GM21528 (cell line): ENCODE data around the gene LRRC32.

Experiments used
- ATAC-seq: cut with Tn5 transposase; IDR thresholded peaks from one replicate; pipeline ENCODE4 v1.9.1; 2021; ENCODE audit warnings: mild to moderate bottlenecking, moderate library complexity; ENCODE audit not compliant: unreplicated experiment, low FRiP score

Gene LRRC32

GRCh38 chr11:76670485-76671236 is at the start of gene LRRC32:
Gene LRRC32 (minus strand): TSS chr11:76670747. CDS start chr11:76665954, 4,793 bp downstream.
- ATAC-seq = no peak

- no peak for ATAC-seq
Measured at GRCh38 chr11:76719686-76720085, 49.1 kb upstream of the LRRC32 start.

- no peak for ATAC-seq
Measured at GRCh38 chr11:76719281-76719680, 48.7 kb upstream of the LRRC32 start.

GRCh38 chr11:76717816-76718215 is 47.3 kb upstream of the LRRC32 start:
- ATAC-seq = no peak

- ATAC-seq = no peak
Measured at GRCh38 chr11:76717369-76717768, 46.8 kb upstream of the LRRC32 start.

GRCh38 chr11:76716268-76716667 is 45.7 kb upstream of the LRRC32 start:
- ATAC-seq = no peak

- no peak for ATAC-seq
Measured at GRCh38 chr11:76714493-76714892, 43.9 kb upstream of the LRRC32 start.

GRCh38 chr11:76713499-76713898 is 43.0 kb upstream of the LRRC32 start:
- ATAC-seq = no peak

GRCh38 chr11:76712125-76712524 is 41.6 kb upstream of the LRRC32 start:
- ATAC-seq = no peak

- no peak for ATAC-seq
Measured at GRCh38 chr11:76709756-76710155, 39.2 kb upstream of the LRRC32 start.

GRCh38 chr11:76708972-76709660 is 38.6 kb upstream of the LRRC32 start:
- ATAC-seq = no peak

GRCh38 chr11:76707293-76707825 is 36.8 kb upstream of the LRRC32 start:
- ATAC-seq = no peak

- ATAC-seq = no peak
Measured at GRCh38 chr11:76706667-76707066, 36.1 kb upstream of the LRRC32 start.

GRCh38 chr11:76705826-76706225 is 35.3 kb upstream of the LRRC32 start:
- no peak for ATAC-seq

GRCh38 chr11:76704171-76704948 is 33.8 kb upstream of the LRRC32 start:
- no peak for ATAC-seq

GRCh38 chr11:76703707-76704106 is 33.2 kb upstream of the LRRC32 start:
- no peak for ATAC-seq

- ATAC-seq = no peak
Measured at GRCh38 chr11:76702336-76703128, 32.0 kb upstream of the LRRC32 start.

- no peak for ATAC-seq
Measured at GRCh38 chr11:76701294-76702040, 30.9 kb upstream of the LRRC32 start.
